Measurements from ENCODE around the gene MACROD2.

GRCh38 chr20:15594158-15594695, 1598.9 kb downstream of the MACROD2 start:
- TF ChIP-seq POLR2A (IDR thresholded peaks at IDR 0.05): no peak
- no peak for TF ChIP-seq CTCF (IDR thresholded peaks at IDR 0.05)
- no peak for TF ChIP-seq EP300 (IDR thresholded peaks at IDR 0.05)

Measured in ovary (tissue), 3 donors.